Activated CD4-positive, alpha-beta T cell treated with anti-CD3 and anti-CD28 coated beads, Interleukin-2, Interleukin-6, amounts not matched to agents 100 ng/mL and 50 ng/mL, durations not matched to agents 16 hours and 8 hours (primary cell): ENCODE results near the gene RGS8.
"Not testable (repeated sequence)": the region's sequence is repeated elsewhere in the genome, so short reads cannot be mapped to it uniquely, and the experiment has no call there.

Source experiments
- DNase-seq: peaks from one replicate; pipeline ENCODE4 v3.0.0-alpha.2; 2020

RGS8 gene

GRCh38 chr1:182700351-182700709, 15.9 kb upstream of the RGS8 start:
- no peak for DNase-seq

- DNase-seq = no peak
Observed at GRCh38 chr1:182699393-182700350, 15.3 kb upstream of the RGS8 start.

GRCh38 chr1:182698971-182699370, 14.6 kb upstream of the RGS8 start:
- no peak for DNase-seq

GRCh38 chr1:182693139-182693538, 8.8 kb upstream of the RGS8 start:
- not testable (repeated sequence) for DNase-seq

GRCh38 chr1:182690886-182691443, 6.6 kb upstream of the RGS8 start:
- no peak for DNase-seq

GRCh38 chr1:182688436-182689205, 4.2 kb upstream of the RGS8 start:
- DNase-seq = no peak

- DNase-seq = no peak
Observed at GRCh38 chr1:182687361-182687760, 3.0 kb upstream of the RGS8 start.

- no peak for DNase-seq
Observed at GRCh38 chr1:182686446-182686845, 2.1 kb upstream of the RGS8 start.

- DNase-seq = no peak
Observed at GRCh38 chr1:182685215-182685614, 828 bp upstream of the RGS8 start.

- DNase-seq = no peak
Observed at GRCh38 chr1:182682898-182683501, 1.4 kb downstream of the RGS8 start.

GRCh38 chr1:182682406-182682805, 2.0 kb downstream of the RGS8 start:
- no peak for DNase-seq

- no peak for DNase-seq
Observed at GRCh38 chr1:182681568-182681912, 2.8 kb downstream of the RGS8 start.

GRCh38 chr1:182680901-182681567, 3.4 kb downstream of the RGS8 start:
- DNase-seq = peak; percentile 48

- no peak for DNase-seq
Observed at GRCh38 chr1:182680408-182680807, 4.0 kb downstream of the RGS8 start.

- no peak for DNase-seq
Observed at GRCh38 chr1:182679684-182680083, 4.7 kb downstream of the RGS8 start.

GRCh38 chr1:182677397-182678098, 6.8 kb downstream of the RGS8 start:
- DNase-seq = no peak

- DNase-seq = no peak
Observed at GRCh38 chr1:182676274-182676673, 8.1 kb downstream of the RGS8 start.

GRCh38 chr1:182674346-182675246, 9.8 kb downstream of the RGS8 start:
- DNase-seq = no peak

GRCh38 chr1:182672487-182672836, 11.9 kb downstream of the RGS8 start:
- DNase-seq = no peak

GRCh38 chr1:182671750-182672486, 12.5 kb downstream of the RGS8 start:
- DNase-seq = no peak
